ENCODE data around the gene NFIC.

Gene NFIC

DNA sequence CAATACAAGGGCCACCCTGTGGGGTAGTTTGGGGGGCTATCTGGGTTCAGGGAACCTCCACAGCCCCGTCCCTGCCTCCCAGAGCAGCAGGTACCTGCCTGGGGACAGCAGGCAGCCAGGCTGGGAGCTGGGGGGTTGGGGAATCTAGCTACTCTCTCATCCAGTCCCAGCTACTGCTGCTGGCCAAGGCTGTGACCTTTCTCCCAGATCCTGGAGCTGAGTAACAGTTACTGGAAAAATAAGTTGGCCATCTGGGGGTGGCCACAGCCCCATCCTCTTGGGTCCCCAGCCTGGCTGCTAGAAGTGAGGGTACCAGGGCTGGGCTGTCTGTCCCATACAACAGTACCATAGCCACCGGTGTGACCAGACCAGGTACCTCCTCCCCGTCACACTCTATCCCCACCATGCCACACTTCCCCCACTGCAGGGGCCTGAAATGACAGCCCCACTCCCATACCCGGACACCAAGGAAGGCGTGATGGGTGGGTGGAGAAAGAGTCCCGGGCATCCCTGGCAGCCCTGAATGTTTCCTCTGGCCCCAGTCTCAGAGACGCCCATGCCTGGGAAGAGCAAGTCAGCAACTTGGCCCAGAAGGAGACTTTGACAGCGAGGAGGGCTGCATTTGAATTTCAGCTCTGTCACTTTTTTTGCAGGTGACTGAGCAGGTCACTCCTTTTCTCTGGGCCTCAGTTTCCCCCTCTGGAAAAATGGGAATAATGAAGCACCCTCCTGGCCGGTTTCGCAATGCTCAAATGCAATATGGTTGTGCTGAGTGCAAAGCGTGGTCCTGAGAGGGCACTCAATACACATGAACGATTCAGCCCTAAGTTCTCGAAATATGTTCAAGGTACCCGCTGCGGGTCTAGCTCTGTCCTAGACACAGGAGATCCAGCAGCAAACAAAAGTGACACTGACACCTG is 30.7 kb upstream of the NFIC start:
- no peak for TF ChIP-seq CTCF (IDR thresholded peaks at IDR 0.05; ENCODE audit: low read depth, low read length)
- Histone ChIP-seq H3K36me3 (no peaks in the 10 kb centered on the region), H3K27me3 (ENCODE audit: insufficient read depth, low read depth, severe bottlenecking) (no peaks in the 10 kb centered on the region), H3K4me3 (ENCODE audit: low read depth, low read length) (no peak overlapping the region), H3K9me3 (ENCODE audit: severe bottlenecking) (no peaks in the 10 kb centered on the region), H3K27ac (peak overlapping the region; percentile 88)
- DNase-seq = peak; percentile 48

DNA sequence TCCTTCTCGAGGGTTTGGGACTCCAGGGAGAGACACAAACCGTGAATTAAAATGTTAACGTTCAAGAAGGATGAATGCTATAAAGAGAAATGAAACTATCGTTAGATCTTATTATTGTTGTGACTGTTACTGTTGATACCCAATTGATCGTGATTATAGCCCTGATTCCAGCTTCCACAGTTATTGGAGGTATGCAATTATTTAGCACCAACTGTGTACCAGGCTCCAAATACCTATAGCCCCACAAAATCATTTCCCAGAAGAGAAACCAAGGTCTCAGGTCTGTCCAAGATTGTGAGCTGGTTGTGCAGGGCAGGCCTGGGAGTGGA is 30.1 kb upstream of the NFIC start:
- Histone ChIP-seq H3K27ac (peak overlapping the region; percentile 88), H3K36me3 (no peaks in the 10 kb centered on the region), H3K4me3 (ENCODE audit: low read depth, low read length) (no peak overlapping the region), H3K9me3 (ENCODE audit: severe bottlenecking) (no peaks in the 10 kb centered on the region), H3K27me3 (ENCODE audit: insufficient read depth, low read depth, severe bottlenecking) (no peaks in the 10 kb centered on the region)
- TF ChIP-seq CTCF (IDR thresholded peaks at IDR 0.05; ENCODE audit: low read depth, low read length) = no peak
- DNase-seq = no peak

GRCh38 chr19:3336680-3337523 is 29.5 kb upstream of the NFIC start:
- TF ChIP-seq CTCF (IDR thresholded peaks at IDR 0.05; ENCODE audit: low read depth, low read length) = no peak
- Histone ChIP-seq H3K27ac (peak overlapping the region; percentile 88), H3K36me3 (no peaks in the 10 kb centered on the region), H3K27me3 (ENCODE audit: insufficient read depth, low read depth, severe bottlenecking) (no peaks in the 10 kb centered on the region), H3K4me3 (ENCODE audit: low read depth, low read length) (no peak overlapping the region), H3K9me3 (ENCODE audit: severe bottlenecking) (no peaks in the 10 kb centered on the region)
- DNase-seq = peak; percentile 88

DNA sequence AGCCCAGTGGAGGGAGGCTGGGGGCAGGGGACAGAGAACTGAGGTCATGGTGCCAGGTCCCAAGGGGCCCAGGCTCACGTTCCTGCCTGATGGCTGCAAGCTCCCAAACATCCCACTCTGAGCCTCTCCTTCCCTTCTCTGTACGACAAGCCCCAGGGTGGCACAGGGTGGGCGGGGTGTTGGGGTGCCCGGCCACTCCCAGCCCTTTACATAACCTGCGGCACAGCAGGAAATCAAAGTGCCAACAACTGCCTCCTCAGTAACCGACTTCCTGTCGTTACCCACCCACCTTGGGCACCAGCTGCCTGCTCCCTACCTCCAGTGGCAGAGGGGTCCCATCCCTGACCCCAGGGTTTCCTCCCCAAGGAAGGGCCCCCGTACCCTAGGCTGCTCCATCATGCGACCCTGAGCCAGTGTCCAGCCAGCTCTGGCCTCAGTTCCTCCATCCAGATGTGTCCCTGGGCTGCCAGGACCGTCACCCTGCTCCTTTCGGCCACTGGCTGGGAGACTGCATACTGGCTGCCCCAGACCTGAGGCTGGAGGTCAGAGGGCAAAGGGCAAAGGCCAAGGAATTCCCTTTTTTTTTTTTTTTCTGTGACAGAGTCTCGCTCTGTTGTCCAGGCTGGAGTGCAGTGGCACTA is 27.7 kb upstream of the NFIC start:
- H3K36me3 ChIP-seq = no peaks in the 10 kb centered on the region
- no peak overlapping the region for H3K27ac ChIP-seq
- no peak for TF ChIP-seq CTCF (IDR thresholded peaks at IDR 0.05; ENCODE audit: low read depth, low read length)
- no peaks in the 10 kb centered on the region for H3K27me3 ChIP-seq (ENCODE audit: insufficient read depth, low read depth, severe bottlenecking)
- no peaks in the 10 kb centered on the region for H3K9me3 ChIP-seq (ENCODE audit: severe bottlenecking)
- no peak overlapping the region for H3K4me3 ChIP-seq (ENCODE audit: low read depth, low read length)
- no peak for DNase-seq

GRCh38 chr19:3340340-3340739 is 26.0 kb upstream of the NFIC start:
- no peaks in the 10 kb centered on the region for H3K9me3 ChIP-seq (ENCODE audit: severe bottlenecking)

More at GRCh38 chr19:3340340-3340739, 26.0 kb upstream of the NFIC start:
- Histone ChIP-seq H3K4me3 (ENCODE audit: low read depth, low read length) (no peak overlapping the region), H3K27ac (no peak overlapping the region), H3K36me3 (no peaks in the 10 kb centered on the region), H3K27me3 (ENCODE audit: insufficient read depth, low read depth, severe bottlenecking) (no peaks in the 10 kb centered on the region)
- no peak for TF ChIP-seq CTCF (IDR thresholded peaks at IDR 0.05; ENCODE audit: low read depth, low read length)
- DNase-seq = no peak

Data from WERI-Rb-1 (cell line).